AG09309 (cell line): ENCODE measurements around the gene DNA2.

Experiments
- DNase-seq: peaks from one replicate; pipeline ENCODE4 v3.0.0-alpha.2; 2010; ENCODE audit warnings: low read depth
- H3K4me3 ChIP-seq: 2 replicates; pipeline ENCODE4 v1.5.1; 2011; ENCODE audit warnings: mild to moderate bottlenecking, low read depth, low read length, moderate library complexity; ENCODE audit not compliant: control insufficient read depth
- TF ChIP-seq, protein P1 (sequence below): IDR thresholded peaks from 2 replicates; pipeline ENCODE4 v1.5.1; 2011; ENCODE audit warnings: mild to moderate bottlenecking, low read depth, low read length, inconsistent platforms; ENCODE audit not compliant: insufficient read depth, control insufficient read depth; ENCODE audit errors: missing control alignments

DNA2 gene

DNA sequence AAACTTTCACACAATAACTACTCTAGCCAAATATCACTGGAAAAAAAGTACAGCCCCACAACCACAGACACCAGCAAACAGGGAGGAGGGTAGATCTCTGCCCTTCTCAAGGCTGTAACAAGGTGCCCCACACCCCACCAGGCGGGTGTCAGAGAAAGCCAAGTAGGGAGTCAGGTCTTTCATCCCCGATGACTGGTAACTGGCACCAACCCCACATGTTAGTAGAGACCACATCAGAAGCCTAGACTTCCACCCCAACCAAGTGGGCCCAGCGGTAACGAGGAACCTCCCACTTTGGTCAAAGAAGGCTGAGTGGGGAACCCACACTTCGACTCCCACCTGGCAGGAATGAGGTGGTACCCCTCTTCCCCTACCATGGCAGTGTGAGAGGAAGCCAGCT, 48.3 kb downstream of the DNA2 start:
- TF ChIP-seq, protein P1, sequence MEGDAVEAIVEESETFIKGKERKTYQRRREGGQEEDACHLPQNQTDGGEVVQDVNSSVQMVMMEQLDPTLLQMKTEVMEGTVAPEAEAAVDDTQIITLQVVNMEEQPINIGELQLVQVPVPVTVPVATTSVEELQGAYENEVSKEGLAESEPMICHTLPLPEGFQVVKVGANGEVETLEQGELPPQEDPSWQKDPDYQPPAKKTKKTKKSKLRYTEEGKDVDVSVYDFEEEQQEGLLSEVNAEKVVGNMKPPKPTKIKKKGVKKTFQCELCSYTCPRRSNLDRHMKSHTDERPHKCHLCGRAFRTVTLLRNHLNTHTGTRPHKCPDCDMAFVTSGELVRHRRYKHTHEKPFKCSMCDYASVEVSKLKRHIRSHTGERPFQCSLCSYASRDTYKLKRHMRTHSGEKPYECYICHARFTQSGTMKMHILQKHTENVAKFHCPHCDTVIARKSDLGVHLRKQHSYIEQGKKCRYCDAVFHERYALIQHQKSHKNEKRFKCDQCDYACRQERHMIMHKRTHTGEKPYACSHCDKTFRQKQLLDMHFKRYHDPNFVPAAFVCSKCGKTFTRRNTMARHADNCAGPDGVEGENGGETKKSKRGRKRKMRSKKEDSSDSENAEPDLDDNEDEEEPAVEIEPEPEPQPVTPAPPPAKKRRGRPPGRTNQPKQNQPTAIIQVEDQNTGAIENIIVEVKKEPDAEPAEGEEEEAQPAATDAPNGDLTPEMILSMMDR: no peak
- no peak for DNase-seq
- no peak overlapping the region for H3K4me3 ChIP-seq

DNA sequence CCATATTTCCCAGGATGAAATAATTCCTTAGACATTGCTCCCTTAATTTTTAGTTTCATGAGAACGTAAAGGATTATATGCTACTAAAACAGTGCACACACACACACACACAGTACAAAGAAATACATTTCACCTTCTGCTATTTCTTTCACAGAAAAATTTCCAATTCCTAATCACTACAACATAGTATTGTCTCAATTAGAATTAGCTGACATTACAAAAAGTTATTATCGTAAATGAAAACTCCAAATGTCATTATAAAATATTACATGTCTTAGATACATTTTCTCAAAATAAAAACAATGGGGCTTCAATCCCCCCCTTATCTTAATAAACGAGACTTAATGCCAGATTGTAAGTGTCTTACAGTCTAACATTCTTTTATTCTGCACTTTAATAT, 52.4 kb downstream of the DNA2 start:
- H3K4me3 ChIP-seq: no peak overlapping the region
- TF ChIP-seq, protein P1: no peak
- DNase-seq: no peak

DNA sequence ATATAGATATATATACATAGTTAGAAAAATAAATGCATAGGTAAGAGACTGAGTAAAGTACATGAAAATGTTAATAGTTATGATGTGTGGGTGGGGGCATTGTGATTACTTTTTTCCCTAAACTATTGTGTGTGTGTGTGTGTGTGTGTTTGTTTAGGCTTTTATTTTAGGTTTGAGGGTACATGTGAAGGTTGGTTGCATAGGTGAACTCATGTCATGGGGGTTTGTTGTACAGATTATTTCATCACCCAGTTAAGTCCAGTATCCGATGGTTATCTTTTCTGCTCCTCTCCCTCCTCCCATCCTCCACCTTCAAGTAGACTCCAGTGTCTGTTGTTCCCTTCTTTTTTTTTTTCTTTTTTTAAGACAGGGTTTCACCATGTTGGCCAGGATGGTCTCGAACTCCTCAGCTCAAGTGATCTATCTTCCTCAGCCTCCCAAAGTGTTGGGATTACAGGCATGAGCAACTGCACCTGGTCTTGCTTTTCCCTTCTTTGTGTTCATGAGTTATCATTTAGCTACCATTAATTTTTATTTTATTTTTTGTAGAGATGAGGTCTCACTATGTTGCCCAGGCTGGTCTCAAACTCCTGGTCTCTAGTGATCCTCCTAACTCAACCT, 62.8 kb downstream of the DNA2 start:
- DNase-seq: no peak
- no peak overlapping the region for H3K4me3 ChIP-seq
- TF ChIP-seq, protein P1: no peak

DNA sequence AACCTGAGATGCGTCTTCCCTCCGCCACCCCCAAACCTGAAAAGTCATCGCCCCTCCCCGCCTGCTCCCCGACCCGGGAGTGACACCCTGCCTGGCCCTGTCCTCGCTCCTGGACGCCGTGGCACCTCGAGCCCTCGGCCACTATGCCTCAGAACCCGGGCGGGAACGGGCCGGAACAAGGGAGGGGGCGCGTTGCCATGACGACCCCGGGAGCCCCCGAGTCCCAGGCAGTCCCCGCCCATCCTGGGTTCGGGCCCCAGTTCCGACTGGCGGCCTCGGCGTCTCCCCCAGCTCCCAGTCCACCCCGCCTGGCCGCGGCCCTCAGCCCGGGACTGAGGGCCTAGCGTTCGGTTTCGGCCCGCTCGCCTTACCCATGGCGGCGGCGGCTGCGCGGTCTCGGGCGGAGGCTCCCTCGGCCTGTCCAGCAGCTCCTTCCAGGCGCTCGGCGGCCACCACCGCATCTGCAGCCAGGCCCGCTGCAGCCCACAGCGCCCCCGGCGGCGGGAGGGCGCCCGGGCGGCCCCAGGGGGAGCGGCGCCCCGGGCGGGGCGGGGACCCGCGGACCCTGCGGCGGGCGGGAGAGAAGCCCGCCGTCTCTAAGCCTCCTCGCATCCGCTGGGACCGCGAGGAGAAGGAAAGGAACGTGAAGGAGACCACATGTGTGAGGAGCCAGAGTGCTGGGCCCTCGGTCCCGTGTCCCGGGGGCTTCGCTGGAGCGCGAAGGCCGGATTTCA, 64.8 kb downstream of the DNA2 start, which contains the start of gene RUFY2:
TSS of gene RUFY2 (minus strand) at position 463 of the 734 bp plus-strand sequence. CDS start at position 375, 88 bp downstream.
- TF ChIP-seq, protein P1: peak; percentile 23
- peak; percentile 14 for DNase-seq
- H3K4me3 ChIP-seq: peak within 1 kb of the TSS; percentile 99

DNA sequence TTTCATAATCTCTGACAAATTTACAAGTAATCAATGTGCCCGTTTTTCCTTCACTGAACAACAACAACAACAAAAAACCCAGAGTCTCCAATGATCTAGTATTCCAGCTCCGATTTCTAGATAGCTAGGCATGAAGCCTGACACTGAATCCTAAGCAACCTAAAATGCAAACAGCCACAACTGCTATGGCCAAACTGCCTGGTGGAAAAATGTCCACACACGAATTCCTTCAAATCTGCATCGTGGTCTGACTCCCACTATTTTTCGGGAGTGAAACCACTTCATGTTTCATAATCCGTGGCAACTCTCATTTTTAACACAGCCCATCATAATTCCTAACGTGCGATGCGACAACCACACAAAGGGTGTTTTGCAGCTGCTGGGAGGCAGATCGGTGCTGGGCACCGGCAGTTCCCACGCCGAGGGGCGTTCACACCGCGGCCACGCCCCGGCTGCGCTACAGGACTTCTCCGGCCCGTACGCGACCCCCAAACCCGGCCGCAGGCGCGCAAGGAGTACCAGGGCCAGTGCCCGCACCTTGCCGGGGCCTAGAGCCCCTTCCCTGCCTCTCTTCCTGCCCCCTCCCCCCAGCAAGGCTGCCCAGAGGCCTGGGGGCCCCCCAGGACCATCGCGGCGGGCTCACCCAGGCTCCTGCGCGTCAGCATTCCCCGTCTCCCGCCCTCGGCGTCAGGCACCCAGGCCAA, 65.5 kb downstream of the DNA2 start:
- DNase-seq: peak; percentile 38
- H3K4me3 ChIP-seq: peak overlapping the region; percentile 99
- TF ChIP-seq, protein P1: no peak

DNA sequence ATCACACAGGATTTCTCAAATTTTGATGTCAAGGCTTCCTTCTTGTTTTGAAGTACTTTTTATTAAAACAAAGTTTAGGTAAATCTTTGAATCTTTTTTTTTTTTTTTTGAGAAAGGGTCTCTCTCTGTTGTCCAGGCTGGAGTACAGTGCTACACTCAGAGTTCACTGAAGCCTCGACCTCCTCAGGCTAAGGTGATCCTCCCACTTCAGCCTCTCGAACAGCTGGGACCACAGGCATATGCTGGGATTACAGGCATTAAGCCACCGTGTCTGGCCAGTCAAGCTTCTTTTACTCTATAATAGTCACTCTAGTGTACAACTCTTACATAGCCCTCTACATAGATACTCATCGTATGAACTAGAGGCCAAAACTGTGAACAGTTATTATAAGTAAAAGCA, 68.1 kb downstream of the DNA2 start:
- TF ChIP-seq, protein P1: no peak
- DNase-seq: no peak
- H3K4me3 ChIP-seq: no peak overlapping the region
